ENCODE results near the gene ATG7.

DNA sequence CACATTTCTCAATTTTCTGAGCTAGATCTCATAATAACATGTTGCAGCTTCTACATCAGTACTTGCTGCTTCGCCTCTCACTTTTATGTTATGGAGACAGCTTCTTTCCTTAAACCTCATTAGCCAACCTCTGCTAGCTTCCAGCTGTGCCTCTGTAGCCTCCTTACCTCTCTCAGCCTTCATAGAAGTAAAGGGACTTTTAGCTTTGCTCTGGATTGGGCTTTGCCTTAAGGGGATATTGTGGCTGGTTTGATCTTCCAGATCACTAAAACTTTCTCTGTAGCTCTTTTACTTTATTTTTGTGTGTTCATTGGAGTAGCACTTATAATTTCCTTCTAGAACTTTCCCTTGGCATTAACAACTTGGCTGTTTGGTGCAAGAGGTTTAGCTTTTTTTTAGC is 150.1 kb downstream of the ATG7 start:
- TF ChIP-seq EZH2phosphoT487 (IDR thresholded peaks at IDR 0.05; ENCODE audit: low read length) = no peak
- TF ChIP-seq, protein P1, sequence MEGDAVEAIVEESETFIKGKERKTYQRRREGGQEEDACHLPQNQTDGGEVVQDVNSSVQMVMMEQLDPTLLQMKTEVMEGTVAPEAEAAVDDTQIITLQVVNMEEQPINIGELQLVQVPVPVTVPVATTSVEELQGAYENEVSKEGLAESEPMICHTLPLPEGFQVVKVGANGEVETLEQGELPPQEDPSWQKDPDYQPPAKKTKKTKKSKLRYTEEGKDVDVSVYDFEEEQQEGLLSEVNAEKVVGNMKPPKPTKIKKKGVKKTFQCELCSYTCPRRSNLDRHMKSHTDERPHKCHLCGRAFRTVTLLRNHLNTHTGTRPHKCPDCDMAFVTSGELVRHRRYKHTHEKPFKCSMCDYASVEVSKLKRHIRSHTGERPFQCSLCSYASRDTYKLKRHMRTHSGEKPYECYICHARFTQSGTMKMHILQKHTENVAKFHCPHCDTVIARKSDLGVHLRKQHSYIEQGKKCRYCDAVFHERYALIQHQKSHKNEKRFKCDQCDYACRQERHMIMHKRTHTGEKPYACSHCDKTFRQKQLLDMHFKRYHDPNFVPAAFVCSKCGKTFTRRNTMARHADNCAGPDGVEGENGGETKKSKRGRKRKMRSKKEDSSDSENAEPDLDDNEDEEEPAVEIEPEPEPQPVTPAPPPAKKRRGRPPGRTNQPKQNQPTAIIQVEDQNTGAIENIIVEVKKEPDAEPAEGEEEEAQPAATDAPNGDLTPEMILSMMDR (IDR thresholded peaks at IDR 0.05; ENCODE audit: low read length) = no peak

Measured in MM.1S (cell line).